ENCODE data around the gene AHSG. TPM values are rescaled to one million over a fixed set of nuclear protein-coding genes. Genes with fewer than 3 reads are reported as not detected.
A peak's percentile ranks its signal among the peaks of the same experiment; 100 is the strongest.

Gene AHSG
- total and polyA plus RNA-seq, 10 of the 15 experiments (the other 5 are each of a cell fraction or from before 2014, with no cell fraction given) = 0.06 to 0.90 (median 0.15) TPM; not detected in 7

GRCh38 chr3:186622651-186623310, 9.9 kb downstream of the AHSG start:
- POLR2A ChIA-PET = no interaction called here
- Histone ChIP-seq H3K4me2 (ENCODE audit: control insufficient read depth, insufficient read depth) (no peak overlapping the region), H3K4me1 (ENCODE audit: control insufficient read depth, insufficient read depth, low read length) (no peaks in the 10 kb centered on the region), H3K4me3 (no peak overlapping the region), H3K36me3 (ENCODE audit: control insufficient read depth in 2 of 2, insufficient read depth in 2 of 2, low read length in 1 of 2) (no peaks in the 10 kb centered on the region), H4K20me1 (ENCODE audit: control insufficient read depth, insufficient read depth) (no peaks in the 10 kb centered on the region), H3K27ac (ENCODE audit: control insufficient read depth, insufficient read depth) (no peak overlapping the region), H3K9me3 (replicated peaks; ENCODE audit: control insufficient read depth, insufficient read depth, low read length) (no peaks in the 10 kb centered on the region), H3K79me2 (ENCODE audit: control insufficient read depth, insufficient read depth, low read length) (no peaks in the 10 kb centered on the region), H2AFZ (ENCODE audit: control insufficient read depth, low read depth, low read length) (no peak overlapping the region), H3K9ac (ENCODE audit: control insufficient read depth, insufficient read depth, low read length) (no peak overlapping the region), H3K27me3 (replicated peaks in 1 of 2; ENCODE audit: control insufficient read depth in 2 of 2, insufficient read depth in 2 of 2, low read length in 1 of 2) (no peaks in the 10 kb centered on the region; a peak in 3 of 4 replicates)
- no TSS peak for BruUV-seq (replicated peaks)
- CTCF ChIA-PET = interaction anchor here (0.7 kb wide), 2 partner anchors 21 to 23 kb away, joined by 3 to 4 read pairs; no protein-coding TSS in a partner anchor
- SMC1A ChIA-PET (ENCODE audit: uncharacterized antibody, unreplicated experiment) = interaction anchor here (2.0 kb wide), 1 partner anchor 82 kb away, joined by 8 read pairs; no protein-coding TSS in a partner anchor
- intact Hi-C loops (cut with micrococcal nuclease; ENCODE audit: unreplicated experiment) = no loop called here
- TF ChIP-seq ZNF622 (IDR thresholded peaks at IDR 0.05) (no peak), RAD51 (IDR thresholded peaks at IDR 0.05) (no peak), KDM1A (IDR thresholded peaks at IDR 0.05; ENCODE audit: borderline replicate concordance) (no peak), EED (IDR thresholded peaks at IDR 0.05; ENCODE audit: low read depth) (no peak)
- 6% methylated on average over 2 of the region's 2 CpGs for WGBS (ENCODE audit: insufficient coverage, insufficient replicate concordance, low lambda C conversion rate, missing lambda C conversion rate)
- in situ Hi-C loops (cut with MboI) = no loop called here
- peak; percentile 52 for FAIRE-seq
- no peak for ATAC-seq
- DNase-seq (ENCODE audit: low read depth, low spot score) = no peak
- RAD21 ChIA-PET (ENCODE audit: unreplicated experiment) = no interaction called here

- H3K4me2 ChIP-seq (ENCODE audit: control insufficient read depth, insufficient read depth) = no peak overlapping the region
- H3K36me3 ChIP-seq (ENCODE audit: control insufficient read depth in 2 of 2, insufficient read depth in 2 of 2, low read length in 1 of 2) = no peaks in the 10 kb centered on the region
- no peaks in the 10 kb centered on the region; a peak in 2 of 4 replicates for H3K27me3 ChIP-seq (replicated peaks in 1 of 2; ENCODE audit: control insufficient read depth in 2 of 2, insufficient read depth in 2 of 2, low read length in 1 of 2)
- H3K79me2 ChIP-seq (ENCODE audit: control insufficient read depth, insufficient read depth, low read length) = no peaks in the 10 kb centered on the region
- ATAC-seq (no peak), FAIRE-seq (no peak), DNase-seq (ENCODE audit: low read depth, low spot score) (no peak)
- intact Hi-C loops (cut with micrococcal nuclease; ENCODE audit: unreplicated experiment) (no loop called here), in situ Hi-C loops (cut with MboI) (no loop called here)
- no TSS peak for BruUV-seq (replicated peaks)
- H4K20me1 ChIP-seq (ENCODE audit: control insufficient read depth, insufficient read depth) = no peaks in the 10 kb centered on the region
- 14% methylated on average over 4 of the region's 4 CpGs for WGBS (ENCODE audit: insufficient coverage, insufficient replicate concordance, low lambda C conversion rate, missing lambda C conversion rate)
- H3K4me3 ChIP-seq = no peak overlapping the region
- ChIA-PET CTCF (interaction anchor here (0.7 to 3.8 kb wide), 4 partner anchors 9 to 199 kb away, joined by 3 to 35 read pairs (median 3); no protein-coding TSS in a partner anchor), POLR2A (no interaction called here), RAD21 (ENCODE audit: unreplicated experiment) (no interaction called here), SMC1A (ENCODE audit: uncharacterized antibody, unreplicated experiment) (interaction anchor here (0.6 to 2.0 kb wide), 3 partner anchors 10 to 859 kb away, joined by 3 to 8 read pairs (median 5); no protein-coding TSS in a partner anchor)
- H3K4me1 ChIP-seq (ENCODE audit: control insufficient read depth, insufficient read depth, low read length) = no peaks in the 10 kb centered on the region
- TF ChIP-seq ZNF24 (IDR thresholded peaks at IDR 0.05) = no peak
- no peak overlapping the region for H3K27ac ChIP-seq (ENCODE audit: control insufficient read depth, insufficient read depth)
- H2AFZ ChIP-seq (ENCODE audit: control insufficient read depth, low read depth, low read length) = no peak overlapping the region
- no peaks in the 10 kb centered on the region for H3K9me3 ChIP-seq (replicated peaks; ENCODE audit: control insufficient read depth, insufficient read depth, low read length)
- no peak overlapping the region for H3K9ac ChIP-seq (ENCODE audit: control insufficient read depth, insufficient read depth, low read length)
Measured at GRCh38 chr3:186624598-186624997, 11.7 kb downstream of the AHSG start.
